GM10847 (cell line): ENCODE results near the gene SEPTIN12.

Source experiments
- POLR2A ChIP-seq: IDR thresholded peaks from 2 replicates; pipeline ENCODE4 v1.6.1; 2011; ENCODE audit not compliant: insufficient read length; ENCODE audit errors: extremely low read depth

SEPTIN12 gene

GRCh38 chr16:4733747-4734062 is 54.4 kb downstream of the SEPTIN12 start:
- no peak for TF ChIP-seq POLR2A

- no peak for TF ChIP-seq POLR2A
Observed at GRCh38 chr16:4733211-4733742, 54.9 kb downstream of the SEPTIN12 start.

- TF ChIP-seq POLR2A = no peak
Observed at GRCh38 chr16:4729876-4730275, 58.3 kb downstream of the SEPTIN12 start.

- TF ChIP-seq POLR2A = no peak
Observed at GRCh38 chr16:4728676-4729075, 59.5 kb downstream of the SEPTIN12 start.
